NCI-H526 treated with DMSO at 0.1 percent for 48 hours (cell line): ENCODE data around the gene SGCG.
"Not testable (repeated sequence)": the region's sequence is repeated elsewhere in the genome, so short reads cannot be mapped to it uniquely, and the experiment has no call there.

ENCODE experiments used
- DNase-seq: peaks from one replicate; lab custom pipeline; 2025; lab: John Stamatoyannopoulos, UW

Gene SGCG, protein sequence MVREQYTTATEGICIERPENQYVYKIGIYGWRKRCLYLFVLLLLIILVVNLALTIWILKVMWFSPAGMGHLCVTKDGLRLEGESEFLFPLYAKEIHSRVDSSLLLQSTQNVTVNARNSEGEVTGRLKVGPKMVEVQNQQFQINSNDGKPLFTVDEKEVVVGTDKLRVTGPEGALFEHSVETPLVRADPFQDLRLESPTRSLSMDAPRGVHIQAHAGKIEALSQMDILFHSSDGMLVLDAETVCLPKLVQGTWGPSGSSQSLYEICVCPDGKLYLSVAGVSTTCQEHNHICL

DNA sequence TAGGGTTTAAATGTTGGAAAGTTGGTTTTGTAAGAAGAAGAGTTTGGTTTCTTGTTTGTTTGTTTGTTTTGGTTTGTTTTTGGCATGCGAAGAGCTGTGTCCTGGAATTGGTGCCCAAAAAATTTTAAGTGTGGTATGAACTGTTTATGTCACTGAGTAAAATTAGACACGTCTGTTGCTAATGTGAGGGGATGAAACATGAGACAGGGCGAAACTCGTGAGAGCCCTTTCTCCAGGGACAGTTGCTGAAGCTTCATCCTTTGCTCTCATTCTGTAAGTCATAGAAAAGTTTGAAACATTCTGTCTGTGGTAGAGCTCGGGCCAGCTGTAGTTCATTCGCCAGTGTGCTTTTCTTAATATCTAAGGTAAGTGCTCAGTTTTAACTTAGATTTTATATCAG lies at the start of gene SGCG:
TSS of gene SGCG (plus strand) at position 269 of the 400 bp plus-strand sequence. CDS start 22,716 bp downstream, outside the sequence.
- no peak for DNase-seq

DNA sequence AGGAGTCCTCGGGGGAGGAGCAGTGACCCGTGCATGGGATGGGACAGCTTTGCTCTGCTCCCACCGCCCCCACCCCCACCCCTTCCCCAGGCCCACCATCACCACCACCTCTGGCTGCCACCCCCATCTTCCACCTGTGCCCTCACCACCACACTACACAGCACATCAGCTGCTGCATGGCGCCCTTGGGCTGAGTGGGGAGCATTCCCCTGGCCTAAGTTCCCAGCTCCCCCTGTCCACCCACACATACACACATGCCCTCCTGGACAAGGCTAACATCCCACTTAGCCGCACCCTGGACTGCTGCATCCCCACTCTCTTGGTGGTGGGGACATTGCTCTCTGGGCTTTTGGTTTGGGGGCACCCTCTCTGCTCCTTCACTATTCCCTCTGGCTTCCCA lies 46.2 kb upstream of the SGCG start:
- no peak for DNase-seq

DNA sequence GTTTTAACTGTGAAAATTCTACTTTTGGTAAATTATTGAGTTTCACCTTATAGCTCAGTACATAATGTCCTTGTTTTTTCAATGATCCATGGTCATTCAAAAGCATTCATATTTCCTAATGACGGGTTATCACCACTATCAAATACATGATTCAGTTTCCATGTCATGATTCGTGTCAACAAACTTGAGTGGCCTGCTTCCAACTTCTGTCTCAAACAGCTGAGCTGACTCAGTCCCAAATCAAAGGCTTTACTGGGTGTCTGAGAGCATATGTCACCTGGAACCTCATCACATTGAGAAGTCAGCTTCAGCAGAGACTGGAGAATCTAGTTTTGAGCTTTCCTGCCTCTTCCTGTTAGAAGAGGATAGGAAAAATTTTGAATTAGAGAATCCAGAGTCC lies 40.3 kb upstream of the SGCG start:
- no peak for DNase-seq

DNA sequence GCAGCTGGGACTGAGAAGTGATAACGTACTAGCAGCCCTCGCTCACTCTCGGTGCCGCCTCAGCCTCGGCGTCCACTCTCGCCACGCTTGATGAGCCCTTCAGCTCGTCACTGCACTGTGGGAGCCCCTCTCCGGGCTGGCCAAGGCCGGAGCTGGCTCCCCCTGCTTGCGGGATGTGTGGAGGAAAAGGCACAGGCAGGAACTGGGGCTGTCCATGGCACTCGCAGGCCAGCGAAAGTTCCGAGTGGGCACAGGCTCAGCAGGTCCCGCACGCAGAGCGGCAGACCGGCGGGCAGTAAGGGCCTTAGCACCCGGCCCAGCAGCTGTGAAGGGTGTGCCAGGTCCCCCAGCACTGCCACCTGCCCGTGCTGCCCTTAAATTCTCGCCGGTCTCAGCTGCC lies 38.8 kb upstream of the SGCG start:
- DNase-seq = no peak

DNA sequence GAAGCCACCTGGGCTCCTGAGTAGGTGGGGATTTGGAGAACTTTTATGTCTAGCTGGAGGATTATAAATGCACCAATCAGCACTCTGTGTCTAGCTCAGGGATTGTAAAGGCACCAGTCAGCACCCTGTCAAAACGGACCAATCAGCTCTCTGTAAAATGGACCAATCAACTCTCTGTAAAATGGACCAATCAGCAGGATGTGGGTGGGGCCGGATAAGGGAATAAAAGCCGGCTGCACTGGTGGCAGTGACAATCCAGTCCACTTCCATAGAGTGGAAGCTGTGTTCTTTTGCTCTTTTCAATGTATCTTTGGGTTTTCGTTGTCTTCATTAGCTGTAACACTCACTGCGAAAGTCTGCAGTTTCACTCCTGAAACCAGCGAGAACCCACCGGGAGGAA lies 38.2 kb upstream of the SGCG start:
- not testable (repeated sequence) for DNase-seq

DNA sequence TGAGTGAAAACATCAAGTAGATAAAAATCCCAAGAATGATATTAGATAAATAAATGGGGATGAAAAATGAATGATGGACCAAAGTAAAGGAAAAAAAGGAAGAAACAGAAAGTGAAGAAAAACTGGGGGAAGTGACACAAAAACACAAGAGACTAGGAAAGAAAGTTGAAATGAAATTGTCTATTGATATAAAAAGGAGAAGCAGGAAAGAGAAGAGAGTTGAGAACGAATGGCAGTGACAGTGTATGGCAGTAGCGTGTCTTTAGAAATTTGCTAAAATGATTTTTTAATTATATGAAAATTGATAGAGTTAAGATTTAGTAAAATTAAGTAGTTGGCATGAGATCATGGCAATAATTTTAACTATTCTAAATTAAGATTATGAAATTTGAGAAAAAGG lies 36.3 kb upstream of the SGCG start:
- DNase-seq = no peak

DNA sequence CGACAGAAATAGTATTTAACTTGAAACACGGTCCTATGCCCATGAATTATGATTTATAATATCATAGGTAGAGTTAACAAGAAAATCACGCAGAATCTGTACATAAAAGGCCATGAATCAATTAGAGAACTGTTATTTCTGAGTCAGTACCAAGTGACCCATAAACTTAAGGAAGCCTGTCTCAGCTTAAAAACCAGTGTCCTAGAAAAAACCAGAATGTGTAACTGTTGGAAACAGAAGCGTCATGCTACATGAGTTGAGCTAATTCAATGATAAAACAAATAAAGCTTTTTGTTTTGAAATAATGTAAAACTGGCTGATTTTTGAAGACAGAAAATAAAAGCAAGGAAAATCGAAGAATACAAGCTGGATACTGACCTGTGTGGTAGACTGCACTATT lies 34.8 kb upstream of the SGCG start:
- no peak for DNase-seq

DNA sequence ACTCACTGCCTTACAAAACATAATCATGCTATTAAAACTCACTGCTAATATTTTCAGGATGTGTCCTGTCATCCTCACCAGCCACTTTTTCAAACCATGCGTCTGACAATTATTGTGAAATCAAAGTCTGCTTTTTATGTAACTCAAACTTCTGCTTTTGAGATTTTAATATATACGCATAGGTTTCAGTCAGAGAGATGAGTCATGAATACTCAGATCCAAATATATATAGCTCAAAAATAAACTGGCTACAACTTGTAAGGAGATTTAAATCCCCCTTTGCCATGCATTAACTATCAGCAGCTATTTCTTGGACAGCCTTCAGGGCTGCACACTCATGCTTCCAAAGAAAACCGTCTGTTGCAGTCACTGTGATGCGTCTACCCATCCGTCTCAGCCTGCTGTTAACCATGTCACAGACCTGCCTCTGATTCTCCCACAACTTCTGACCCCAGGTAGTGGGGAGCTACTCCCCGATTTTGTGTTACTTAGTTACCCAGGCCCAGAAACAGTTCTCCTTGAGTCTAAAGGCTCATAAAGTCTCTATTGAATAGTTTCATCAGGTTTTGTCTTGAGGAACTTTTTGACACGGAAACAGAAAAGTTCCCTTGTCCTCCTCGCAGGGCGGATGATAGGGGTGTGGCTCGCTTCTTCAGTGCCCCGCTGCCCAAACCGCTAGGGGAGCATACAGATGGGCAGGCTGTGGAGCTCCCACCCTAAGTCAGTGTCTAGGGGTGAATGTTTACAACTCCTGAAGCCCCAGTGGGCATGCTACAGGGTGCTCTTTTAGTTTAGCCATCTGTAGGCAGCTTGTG lies 33.8 kb upstream of the SGCG start:
- no peak for DNase-seq

DNA sequence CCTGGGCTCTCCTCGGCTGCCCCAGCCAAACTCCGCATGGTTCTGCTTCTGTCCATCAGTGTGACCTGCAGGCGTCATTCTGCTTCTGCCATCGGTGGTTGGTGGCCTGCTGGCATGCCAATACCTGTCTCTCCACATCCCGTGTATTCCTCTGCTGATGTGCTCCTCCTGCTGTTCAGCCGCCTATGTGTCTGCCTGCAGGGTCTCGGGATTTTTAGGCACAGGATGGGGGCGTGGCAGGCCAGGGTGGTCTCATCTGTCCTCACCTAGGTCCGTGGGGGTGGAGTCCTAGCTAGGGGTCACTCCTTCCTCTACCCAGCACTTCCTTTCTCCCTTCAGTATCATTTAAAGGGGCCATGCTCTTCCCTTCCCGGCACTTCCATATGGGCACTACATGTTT lies 33.0 kb upstream of the SGCG start:
- no peak for DNase-seq

DNA sequence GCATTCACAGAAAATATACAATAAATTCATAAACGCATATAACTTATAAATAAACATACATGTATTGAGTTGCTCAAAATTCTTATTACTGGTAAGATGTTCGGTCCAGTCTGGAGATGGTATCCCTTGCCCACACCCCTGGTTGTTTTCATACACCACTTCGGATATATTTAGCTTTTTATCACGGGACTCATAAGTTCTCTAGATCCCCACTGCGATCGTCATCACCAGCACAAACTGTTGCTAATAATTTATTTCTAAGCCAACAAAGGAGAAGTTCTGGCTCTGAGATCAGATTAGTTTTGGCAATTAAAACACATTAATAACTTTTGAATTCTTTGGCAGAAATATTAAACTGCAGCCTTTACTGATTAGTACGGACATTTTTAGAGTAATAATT lies 23.0 kb upstream of the SGCG start:
- DNase-seq = no peak

DNA sequence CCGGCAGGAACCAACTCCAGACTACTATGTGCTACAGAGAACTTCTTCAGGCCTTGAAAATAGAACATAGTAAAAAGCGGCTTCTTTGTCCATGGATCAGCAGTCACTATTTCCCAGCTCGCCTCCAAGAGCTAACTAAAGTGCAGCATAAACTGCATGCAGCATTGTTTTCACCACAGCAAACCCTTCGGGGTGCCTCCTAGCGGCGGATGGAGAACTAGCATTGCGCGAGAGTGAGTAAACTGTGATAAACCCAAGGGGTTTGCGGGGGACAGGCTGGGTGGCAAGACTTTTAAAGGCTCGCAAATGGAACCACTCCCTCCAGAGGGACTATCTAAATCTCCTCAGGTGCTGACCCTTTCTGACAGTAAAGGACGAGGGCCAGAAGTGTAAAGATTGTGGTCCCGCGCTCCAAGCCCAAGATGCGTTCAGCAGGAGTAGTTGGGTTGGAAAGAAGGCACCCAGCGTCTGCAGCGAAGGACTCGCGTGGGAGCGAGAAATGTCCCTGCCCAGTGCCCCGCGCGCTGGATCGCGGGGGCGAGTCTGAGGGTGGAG lies 21.5 kb upstream of the SGCG start:
- peak; percentile 27 for DNase-seq

DNA sequence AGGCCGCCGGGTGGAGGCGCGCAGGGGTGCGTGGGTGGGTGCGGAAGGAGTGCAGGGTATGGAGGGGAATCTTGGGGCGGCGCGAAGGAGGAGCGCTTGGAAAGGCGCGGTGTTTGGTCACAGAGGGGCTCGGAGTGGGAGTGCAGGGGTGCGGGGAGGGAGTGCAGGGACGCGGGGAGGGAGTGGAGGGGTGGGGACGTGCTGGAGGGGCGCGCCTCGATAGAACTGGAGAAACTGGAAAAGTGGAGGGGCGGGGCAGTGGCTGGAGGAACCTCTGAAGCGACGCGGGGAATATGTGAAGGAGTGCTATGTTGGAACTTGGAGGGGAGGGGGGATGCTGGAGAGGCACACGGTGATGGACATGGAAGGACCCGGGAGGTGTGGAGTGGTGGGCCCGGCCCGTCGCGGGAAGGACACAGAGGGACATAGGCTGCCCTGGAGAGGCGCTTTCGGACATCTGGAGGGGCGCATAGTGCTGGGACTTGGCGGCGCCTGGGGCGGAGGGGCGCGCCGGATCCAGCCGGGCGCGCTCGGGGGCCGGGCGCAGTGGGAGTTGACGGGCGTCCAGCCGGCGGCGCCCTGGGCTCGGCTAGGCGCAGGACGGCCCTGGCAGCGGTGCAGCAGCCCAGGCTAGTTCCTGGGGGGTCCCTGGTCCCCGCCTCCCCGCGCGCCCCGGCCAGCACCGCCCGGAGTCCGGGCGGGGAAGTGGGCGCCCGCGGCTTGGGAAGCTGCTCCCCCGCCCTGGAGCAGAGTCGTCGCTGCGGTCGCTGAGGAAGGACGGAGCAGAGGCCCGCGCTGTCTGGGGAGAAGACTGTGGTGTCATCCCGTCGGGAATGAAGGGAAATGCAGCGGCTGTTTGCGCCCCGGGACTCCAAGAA lies 20.8 kb upstream of the SGCG start:
- peak; percentile 21 for DNase-seq

DNA sequence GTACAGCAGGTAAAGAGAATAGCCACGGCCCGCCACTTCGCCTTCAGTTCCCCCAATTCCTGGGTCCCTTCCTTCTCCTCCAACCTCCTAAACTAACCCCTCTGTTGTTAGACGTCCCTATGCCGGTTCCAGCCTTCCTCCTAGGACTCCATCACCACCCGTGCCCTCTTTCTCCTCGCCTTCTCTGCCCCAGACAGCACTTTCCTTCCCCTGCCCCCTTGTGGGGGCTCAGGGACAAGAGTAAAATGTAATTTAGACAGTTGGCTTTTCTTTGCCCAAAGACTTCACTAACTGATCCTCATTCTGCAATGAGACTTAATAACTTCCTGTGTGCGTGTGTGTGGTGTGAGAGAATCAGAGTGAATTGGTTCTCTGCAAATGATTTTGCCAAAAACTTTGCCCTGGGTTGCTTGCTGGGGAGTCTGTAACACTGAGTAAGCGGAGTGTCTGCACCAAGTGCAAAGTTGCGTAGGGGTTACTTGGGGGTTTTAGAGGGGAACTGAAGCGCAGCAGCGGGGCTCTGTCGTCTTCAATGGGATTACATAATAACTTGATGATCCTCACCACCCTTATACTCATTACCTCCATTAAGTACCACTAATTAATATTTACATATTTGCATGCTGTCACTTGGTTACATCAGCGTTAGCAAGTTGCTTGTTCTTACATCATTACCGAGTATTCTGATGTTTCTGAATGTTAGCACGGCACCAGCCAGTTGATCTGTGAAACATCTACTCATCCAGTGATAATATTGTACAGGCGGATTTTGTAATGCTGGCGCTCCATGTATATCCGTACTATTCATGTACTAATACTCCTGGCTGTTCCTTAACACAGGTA lies 19.9 kb upstream of the SGCG start:
- DNase-seq = no peak

DNA sequence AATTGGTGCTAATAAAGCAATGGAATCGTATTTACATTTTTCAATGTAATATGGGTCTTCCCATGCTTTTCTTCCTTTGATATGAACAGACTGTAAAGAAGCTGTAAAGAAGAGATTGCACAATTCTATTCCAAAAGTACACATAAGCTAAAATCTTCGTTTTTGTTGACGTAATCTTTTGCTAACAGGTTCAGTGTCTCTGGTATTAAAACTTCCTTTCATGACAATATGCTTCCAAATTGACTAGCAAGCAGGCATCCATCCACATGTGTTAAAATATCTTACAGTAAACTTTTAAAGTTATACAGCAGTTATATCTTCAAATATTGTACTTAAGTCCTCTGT lies 19.3 kb upstream of the SGCG start:
- no peak for DNase-seq

DNA sequence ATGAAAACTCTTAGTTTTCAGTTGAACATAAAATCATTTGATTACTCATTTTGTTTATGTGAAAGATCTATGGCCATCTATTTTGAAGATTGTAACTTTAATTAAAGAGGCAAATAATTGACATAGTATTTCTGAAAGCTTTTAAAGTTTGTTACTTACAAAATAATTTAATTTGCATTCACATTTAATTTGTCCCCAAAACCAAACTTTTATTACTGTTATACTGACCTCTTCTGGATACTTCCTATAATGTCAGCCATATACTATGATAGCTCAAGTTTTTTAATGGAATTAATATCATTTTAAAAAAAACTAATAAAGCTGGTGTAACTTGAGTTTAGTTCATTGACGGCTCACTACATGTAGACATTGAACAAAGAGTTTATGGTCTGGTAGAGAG lies 4.9 kb upstream of the SGCG start:
- DNase-seq = peak; percentile 27

DNA sequence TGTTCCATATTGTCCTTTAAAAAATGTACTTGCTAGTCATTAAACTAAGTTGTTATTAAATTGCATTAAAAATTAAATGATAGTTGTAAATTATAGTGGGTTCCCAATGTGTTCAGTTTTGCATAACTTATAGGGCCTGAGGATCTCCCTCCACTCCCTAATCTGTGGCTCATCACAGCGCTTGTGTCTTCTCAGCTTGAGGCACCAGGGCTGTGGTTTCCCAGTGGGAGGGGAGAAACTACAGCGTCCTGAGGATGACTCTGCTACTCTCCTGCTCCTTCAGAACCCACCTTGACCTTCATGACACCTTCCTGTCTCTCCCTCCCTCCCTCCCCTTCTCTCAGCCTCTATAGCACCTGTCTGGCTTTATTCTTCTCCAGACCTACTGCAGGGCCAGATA lies 1.4 kb downstream of the SGCG start:
- DNase-seq = no peak

DNA sequence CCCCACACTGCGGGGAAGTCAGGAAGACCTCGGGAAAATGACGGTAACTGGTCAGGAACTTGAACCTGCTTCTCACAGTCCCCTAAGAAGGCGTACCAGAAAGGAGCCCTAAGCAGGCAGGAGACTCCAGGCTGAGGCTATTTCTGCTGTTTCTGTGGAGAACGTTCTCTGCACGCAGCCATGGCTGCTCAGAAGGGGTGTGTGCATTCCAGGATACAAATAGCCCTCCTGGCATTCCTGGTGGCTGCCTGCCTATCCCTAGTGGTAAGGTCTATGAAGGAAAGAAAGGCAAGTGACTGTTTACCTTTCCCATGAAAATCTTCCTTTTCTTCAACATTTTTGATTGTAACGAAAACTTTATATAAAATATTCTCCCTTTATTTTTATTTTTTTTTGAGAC lies 2.5 kb downstream of the SGCG start:
- DNase-seq = no peak

DNA sequence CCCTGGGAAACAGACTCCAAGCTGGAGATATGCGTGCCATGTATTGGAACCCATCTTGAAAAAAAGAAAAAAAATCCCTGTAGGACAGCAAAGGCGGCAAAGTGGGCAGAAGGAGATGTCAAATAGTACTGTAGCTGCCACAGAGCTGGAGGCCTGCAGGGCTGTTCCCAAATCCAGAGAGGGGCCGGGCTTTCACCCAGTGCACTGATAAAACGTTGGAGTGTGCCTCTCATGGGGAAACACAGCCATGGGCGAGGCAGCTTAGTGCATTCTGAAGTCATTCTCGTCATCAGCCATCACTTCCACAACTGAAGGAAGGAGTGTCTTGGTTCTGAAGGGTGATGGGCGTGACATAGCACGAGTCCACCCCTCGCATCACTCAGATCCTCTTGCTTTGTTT lies 4.8 kb downstream of the SGCG start:
- no peak for DNase-seq

DNA sequence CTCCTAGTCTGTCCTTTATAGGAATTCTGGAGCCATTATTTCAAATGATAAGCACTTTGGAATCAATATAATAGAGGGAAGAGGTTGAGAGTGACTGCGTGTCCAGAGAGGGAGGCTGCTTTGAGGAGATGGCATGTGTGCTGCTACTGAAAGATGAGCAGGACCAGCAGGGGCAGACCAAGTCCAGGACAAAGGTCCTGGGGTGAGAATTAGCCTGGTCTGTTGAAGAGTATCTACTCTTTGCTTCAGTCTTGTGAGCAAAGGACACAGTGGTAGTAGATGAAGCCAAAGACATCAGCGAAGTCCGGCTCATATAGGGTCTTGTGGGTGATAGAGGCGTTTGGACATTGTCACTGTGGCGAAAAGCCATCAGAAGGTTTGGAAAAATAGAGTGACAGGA lies 21.1 kb downstream of the SGCG start:
- DNase-seq = no peak

DNA sequence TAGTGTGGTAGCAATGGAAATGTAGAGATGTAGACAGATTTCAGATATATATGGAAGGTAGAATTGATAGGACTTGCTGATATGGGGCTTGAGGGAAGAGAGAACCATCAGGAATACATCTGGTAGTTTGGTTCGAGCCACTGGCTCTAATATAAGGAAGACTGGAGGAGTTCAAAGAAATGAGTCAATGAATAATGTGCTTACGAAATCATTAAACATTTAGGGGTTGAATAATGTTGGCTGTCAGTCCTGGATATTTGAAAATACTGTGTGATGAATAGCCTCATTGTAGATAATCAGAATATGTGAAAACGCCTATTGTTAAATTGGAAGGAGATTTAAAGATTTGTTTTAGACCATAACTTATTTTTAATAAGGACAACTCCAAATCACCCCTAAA lies 21.6 kb downstream of the SGCG start:
- no peak for DNase-seq

DNA sequence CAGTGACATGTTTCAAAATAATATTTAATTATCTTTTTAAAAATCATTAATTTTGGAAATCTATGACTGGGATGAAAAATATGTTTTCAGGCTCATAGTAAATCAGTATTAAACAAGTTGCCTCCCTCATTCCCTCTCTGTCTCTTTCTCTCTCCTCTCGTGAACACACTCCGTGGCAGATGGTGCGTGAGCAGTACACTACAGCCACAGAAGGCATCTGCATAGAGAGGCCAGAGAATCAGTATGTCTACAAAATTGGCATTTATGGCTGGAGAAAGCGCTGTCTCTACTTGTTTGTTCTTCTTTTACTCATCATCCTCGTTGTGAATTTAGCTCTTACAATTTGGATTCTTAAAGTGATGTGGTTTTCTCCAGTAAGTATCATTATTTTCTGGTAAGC lies 22.7 kb downstream of the SGCG start:
- no peak for DNase-seq

DNA sequence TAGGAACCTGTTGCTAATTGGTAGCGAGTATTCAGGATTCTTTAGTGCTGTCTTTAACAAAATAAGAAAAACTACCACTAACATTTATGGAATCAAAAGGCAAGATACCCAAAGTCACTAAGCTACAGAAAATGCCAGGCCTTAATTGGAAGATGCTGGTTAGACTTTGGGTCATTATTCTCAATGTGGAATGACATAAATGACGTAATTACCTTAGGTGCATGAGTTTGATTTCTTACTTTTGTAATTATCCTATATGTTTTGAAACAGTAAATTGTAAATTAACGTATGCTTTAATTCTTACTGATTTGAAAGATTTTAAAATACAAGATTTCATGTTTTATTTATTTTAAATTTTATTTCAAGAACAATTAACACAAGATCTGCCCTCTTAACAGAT lies 25.0 kb downstream of the SGCG start:
- DNase-seq = no peak
